IPS DF 19.7 (cell line): ENCODE results near the gene TMEM108.
A peak's percentile ranks its signal among the peaks of the same experiment; 100 is the strongest.

Experiments
- DNase-seq: peaks from one replicate; pipeline ENCODE4 v3.0.0-alpha.2; 2013; ENCODE audit warnings: low read depth, low spot score

TMEM108 gene

DNA sequence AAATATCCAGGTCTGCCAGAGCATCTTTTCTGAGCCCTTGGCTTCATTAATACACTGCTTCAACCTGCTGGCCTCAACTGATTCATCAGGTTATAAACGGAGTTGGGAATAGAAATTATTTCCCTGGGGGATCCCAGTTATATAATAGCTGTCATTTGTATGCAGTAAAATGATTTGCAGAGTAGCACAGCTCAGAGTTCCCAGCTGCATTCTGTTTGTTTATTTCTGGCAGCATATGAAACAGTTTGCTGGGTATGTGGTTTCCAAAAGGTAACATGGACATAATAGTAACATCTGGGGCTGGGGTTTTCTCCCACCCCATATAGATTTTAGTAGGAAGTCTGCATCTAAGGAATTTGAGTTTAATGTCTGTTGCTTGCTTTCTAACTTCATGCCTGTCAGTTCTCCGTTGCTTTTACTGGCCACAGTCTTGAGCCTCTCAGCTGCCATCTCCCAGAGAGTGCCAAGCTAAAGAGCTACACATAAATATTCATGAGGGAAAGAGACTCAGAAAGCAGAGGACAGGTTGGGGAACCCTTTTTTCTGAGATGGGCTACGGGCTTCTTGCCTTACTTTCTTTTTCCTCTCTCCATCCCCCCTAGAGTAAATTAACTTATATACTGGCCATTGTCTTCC lies 124.6 kb downstream of the TMEM108 start:
- no peak for DNase-seq

DNA sequence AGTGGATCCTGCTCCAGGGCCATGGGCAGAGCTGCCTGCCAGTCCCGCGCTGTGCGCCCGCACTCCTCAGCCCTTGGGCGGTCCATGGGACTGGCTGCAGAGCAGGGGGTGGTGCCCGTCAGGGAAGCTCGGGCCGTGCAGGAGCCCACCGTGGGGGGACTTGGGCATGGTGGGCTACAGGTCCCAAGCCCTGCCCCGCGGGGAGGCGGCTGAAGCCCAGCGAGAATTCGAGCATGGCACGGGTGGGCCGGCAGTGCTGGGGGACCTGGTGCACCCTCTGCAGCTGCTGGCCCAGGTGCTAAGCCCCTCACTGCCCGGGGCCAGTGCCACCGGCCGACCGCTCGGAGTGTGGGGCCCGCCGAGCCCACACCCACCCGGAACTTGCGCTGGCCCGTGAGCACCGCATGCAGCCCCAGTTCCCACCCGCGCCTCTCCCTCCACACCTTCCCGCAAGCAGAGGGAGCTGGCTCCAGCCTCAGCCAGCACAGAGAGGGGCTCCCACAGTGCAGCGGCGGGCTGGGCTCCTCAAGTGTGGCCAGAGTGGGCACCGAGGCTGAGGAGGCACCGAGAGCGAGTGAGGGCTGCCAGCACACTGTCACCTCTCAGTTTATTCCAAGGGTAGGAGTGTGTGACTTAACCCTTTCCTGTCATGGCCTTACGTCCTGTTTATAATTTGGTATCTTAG lies 129.3 kb downstream of the TMEM108 start:
- DNase-seq: no peak

DNA sequence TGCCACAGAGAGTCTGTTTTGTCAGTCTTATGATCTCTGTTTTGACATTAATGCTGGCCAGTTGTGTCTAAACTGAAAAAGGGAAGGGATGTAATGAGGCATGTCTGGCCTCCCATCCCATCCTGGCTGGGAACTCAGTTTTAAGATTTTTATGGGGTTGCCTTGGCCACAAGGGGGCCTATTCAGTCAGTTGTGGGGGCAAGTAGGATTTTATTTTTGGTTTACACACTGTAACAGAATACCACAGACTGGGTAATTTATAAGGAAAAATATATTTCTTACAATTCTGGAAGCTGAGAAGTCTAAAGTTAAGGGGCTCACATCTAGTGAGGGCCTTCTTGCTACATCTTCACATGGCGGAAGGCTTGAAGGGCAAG lies 129.8 kb downstream of the TMEM108 start:
- DNase-seq: no peak

DNA sequence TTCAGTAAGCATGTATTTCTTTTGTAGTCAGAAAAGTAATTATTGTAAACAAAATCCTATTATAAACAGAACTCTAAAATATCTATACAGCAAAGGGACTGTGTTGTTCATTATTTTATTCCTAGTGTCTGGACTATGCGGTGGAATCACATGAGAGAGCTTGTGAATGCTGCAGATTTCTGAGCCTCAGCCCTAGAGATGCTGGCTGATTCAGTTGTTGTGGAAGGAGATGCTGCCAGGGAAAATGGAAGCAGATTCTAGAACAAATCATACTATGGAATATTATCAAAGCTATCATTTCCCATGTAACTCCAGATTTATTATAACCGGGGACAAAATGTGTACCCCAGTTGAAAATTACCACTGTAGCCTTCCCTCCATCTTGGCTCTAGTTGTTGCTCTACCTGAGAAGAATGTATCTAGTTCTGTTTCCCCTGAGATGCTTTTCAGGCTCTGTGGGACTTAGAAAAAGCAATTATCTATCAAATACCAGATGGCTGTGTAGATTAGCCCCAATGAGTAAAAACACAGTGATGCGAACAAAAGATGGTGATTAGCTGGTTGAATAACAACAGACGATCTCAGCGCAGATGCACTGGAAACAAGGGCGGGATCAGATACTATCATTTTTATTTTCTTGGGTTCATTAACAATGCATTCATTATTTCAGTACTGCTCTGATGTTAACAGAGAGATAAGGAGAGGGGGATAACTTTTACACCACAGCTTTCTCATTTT lies 131.3 kb downstream of the TMEM108 start:
- DNase-seq: no peak

DNA sequence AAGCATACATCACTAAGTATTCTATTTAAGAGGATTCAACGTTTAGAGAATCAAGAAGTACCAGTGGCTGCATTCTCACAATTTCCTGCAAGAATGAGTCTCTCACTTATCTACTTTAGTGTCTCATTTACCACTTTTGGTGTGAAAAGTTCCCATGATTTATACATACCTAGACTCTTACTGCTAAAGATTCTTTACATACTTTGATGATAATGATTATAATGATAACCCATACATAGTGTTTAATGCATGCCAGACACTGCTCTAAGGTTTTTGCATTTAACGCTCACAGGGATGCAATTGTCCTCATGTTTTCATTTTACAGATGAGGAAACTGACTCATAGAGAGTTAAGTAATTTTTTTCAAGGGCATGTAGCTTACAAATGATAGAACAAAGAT lies 133.6 kb downstream of the TMEM108 start:
- DNase-seq: no peak

DNA sequence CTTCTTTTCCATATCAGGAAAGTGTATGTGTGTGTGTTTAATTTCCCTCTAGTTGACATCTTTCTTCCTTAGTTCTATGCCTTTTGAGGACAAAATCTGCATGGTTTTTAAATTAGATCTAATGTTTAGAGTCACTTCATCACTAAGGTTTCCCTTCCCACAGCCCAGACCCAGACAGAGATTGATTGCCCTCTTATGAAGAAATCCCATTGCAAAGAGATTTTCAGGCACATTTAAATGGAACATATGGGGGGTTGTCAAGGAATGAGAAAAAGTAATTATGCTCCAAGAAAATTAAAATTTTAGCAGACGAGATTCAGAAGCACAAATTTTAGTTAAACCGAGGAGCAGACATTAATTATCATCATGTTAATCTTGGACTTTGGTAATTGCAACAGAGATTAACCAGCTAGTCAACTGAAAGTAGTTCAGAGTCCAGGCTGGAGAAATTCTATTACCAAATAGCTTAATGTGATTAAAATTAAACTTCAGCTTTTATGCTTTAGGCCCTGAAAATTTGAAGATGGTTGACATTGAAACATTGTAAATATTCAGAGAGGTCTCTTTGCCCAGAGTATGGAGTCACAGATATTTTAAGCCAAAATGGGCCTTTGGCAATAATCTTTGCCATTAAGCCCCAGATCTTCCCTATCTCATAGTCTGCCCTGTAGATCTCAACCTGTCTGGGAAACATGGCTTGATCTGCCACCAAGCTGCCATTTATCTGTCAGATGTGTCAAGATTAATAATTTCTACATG lies 143.4 kb downstream of the TMEM108 start:
- DNase-seq: no peak

DNA sequence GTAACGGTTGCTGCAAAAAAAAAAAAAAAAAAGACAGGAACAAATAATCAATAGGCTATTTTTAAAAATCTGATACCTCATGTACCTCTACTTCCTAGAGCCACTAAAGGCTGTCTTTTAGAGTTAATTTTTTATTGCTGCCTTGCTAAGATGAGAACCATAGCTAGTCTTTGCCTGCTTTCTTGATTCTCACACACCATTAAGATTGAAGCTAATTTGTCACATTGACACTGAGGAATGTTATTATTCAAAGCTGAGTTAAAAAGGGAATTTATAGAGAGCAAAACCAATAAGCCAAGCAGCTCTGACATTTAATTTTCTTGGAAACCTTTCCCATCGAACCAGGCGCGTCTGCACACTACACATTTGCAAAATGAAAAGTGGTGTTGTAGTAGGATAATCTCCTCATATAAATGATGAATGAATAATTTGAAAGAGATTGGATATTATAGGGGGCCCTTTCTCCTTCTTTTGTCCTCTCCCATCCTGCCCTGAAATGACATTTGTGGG lies 149.7 kb downstream of the TMEM108 start:
- DNase-seq: no peak

DNA sequence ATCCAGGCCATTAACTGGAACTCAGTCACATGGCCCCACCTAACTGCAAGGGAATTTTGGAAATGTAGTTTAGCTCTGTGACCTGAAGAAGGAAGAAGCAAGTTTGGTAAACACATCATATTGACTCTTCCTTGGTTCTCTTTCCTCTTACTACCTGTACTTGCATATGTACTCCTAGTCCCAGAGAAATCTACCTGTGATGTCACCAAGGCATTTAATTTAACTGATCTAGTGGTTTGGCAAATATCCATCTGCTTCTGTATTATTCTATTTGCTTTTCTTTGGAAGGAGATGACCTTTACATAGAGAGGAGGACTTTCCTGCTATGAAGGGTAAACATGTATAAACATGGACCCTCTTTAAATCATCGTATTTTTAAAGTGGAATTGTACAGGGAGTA lies 150.8 kb downstream of the TMEM108 start:
- no peak for DNase-seq

DNA sequence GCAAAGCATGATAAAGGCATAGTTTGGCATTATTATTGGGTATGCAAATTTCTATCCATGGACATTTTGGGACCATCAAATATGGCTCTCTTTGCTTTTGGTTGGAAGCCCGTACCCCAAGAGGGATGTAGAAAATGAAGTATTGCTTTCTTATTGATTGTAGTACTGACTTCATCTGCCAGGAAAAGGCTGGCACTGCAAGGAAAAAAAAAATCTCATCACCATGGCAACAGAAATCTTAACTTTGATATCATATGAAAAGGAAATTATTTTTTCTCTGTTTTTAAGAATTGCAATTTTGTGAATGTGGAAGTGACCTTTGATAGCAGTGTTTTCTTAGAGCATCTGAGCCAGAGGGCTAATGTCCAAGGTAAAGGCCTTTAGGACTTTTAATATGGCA lies 151.7 kb downstream of the TMEM108 start:
- no peak for DNase-seq

DNA sequence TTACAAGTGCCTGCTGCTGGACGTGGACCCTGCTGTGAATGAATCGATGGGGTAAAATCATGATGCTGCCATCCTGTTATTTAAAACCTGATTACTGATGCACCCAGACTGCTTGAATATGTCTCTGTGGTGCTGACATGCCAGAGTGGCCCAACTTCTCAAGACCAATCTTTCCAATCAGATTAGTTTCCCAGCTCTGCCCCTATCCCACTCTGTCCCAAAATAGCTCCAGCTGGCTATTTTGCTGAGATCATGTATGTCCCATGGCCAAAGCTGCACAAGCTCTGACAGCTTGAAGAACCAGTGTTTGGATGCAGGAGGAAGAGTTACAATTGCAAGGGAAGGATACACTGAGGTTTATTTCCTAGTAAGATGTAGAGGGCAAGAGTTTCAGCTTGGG lies 153.6 kb downstream of the TMEM108 start:
- no peak for DNase-seq

DNA sequence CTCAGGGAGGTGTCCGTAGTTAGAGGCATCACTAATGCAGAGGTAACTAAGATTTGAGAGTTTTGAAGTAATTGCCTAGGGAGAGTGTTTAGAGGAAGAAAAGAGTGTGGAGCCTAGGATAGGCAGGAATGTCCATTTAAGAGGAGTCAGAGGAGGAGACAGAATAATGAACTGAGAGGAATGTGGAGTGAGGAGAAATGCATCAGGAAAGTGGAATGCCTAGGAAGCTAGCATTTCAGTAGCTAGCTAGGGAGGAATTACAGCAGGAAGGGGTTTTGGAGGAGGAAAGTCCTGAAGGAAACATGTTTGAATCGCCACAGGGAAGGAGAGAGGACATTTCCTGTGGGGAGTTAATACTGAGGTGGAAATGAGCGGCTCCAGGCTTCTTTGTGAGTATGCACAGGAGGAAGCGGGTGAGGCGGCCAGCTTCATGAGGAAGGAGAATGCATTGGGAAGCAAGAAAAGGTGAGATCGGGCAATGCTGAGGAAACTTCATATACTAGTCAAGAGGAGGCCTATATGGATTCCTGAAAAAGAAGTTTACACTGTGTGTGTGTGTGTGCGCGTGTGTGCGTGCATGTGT lies 154.3 kb downstream of the TMEM108 start:
- no peak for DNase-seq

DNA sequence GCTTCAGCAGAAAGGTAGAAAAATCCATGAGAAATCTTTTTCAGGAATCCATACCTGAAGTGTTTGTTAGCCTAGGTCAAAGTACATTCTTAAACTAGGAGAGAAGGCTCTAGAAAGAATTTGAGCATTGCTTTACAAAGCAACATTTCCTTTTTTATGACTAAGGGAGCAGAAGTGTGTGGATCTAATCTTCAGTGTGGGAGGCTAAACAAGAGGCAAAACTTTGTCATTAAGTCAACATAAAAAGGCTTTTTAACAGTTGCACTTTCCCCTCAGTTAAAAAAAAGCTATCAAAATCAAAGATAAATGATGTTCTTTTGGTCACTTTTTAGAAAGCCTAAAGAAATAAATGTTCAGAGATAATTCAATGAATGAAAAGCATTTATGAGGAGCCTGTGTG lies 154.8 kb downstream of the TMEM108 start:
- DNase-seq: no peak

DNA sequence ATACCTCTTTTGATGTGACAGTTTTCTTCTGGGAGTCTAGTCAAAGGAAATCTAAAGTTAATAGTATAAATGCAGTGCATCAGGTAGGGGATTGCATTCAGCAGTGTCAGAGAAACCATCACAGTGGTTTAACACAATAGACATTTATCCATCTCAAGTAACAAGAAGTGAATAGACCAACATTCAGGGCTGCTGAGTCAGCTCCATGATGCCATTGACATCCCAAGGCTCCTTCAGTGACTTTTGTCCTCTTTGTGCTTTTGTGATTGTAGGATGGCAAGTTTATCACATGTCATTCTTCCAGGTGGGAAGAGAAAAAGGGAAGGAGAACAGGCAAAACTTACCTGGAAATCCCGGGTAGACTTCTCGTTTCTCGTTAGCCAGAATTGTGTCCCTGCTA lies 158.3 kb downstream of the TMEM108 start:
- no peak for DNase-seq

DNA sequence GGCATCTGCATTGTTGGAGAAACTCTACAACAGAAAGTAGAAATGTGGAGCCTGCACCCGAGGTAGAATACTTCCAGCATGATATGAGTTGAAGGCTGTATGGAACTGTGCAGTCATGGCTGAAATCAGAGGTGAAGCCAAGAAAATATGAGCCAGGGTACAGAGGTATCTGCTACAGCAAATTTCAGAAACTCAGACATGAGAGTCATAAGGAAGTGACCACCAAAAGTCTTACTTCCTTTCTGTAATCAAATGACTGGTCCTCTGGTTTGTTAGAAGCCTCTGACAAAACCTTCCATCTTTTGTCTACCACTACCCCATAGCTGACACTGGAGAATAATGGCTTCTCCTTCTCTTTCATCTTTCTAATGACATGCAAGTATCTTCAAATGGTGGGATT lies 159.4 kb downstream of the TMEM108 start:
- no peak for DNase-seq

DNA sequence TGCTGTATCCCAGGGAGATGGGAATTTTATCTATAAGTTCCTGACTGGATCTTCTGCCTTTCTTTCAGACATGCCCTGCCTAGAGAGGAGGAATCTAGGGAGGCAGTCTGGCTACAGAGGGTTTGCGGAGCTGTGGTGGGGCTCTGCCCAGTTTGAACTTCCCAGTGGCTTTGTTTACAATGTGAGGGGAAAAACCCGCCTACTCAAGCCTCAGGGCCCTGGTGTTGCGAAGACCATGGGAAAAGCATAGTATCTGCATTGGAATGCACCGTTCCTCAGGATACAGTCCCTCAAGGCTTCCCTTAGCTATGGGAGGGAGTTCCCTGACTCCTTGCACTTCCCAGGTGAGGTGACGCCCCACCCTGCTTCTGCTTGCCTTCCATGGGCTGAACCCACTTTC lies 168.7 kb downstream of the TMEM108 start:
- peak; percentile 52 for DNase-seq

DNA sequence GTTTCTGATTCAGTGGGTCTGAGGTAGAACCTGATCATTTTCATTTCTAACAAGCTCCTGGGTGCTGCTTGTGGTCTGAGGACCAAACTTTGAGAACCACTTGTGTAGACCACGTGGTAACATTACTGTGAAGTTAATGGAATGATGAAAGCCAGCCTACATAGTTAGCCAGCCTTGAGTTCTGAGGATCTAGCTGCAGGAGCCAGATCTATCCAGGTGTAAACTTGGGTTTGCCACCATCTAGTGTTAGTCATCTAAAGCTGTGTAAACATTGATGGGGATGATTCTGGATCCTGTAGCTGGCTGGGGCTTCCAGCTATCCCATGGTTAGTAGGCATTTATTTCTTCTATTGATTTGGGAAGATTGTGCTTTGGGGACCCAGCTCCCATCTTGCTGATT lies 170.0 kb downstream of the TMEM108 start:
- DNase-seq: no peak

DNA sequence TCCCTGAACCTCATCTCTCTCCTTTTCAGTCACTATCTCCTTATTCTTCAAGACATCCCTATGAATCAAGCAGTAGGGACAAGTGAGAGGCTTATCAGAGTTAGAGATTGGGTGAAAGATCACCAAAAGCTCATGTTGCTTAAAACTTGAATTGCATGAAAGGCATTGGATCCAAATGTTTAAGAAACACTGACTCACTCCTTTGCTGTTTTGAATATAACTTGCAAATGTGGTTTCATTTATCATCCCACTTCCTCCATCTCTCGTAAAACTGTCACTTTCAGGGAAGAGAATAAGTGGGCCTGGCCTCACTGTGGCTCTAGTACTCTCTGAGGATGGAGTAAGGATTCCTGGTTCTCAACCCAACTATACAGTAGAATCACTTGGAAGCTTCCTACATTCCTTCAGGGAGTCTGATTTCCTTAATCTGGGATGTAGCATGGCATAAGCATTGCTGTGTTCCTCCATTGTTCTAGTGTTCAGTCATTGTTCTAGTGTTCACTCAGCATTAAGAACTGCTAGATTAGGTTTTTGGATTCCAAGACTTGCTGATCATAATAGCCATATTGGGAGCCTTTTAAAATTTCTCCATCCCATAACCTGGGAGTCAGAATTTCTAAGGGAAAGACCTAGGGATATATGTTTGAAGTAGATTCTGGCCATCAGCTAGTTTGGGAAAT lies 171.8 kb downstream of the TMEM108 start:
- no peak for DNase-seq

DNA sequence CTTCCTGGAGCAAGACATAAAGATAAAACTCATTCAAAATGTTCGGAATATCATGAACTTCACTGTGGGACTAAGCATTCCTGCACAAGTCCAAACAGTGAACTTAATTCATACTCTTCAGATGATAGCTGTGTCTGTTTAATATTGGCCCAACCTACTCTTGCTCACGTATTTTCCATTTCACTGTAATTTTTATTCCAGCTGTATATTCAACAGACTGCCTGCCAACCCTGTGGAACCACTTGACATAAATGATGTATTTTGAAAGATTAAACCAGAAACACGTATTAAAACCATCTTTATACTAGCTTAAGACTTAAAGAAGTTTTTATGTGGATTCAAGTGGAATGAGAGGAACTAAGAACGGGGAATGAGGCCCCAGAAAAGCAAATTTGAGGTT lies 172.5 kb downstream of the TMEM108 start:
- no peak for DNase-seq

DNA sequence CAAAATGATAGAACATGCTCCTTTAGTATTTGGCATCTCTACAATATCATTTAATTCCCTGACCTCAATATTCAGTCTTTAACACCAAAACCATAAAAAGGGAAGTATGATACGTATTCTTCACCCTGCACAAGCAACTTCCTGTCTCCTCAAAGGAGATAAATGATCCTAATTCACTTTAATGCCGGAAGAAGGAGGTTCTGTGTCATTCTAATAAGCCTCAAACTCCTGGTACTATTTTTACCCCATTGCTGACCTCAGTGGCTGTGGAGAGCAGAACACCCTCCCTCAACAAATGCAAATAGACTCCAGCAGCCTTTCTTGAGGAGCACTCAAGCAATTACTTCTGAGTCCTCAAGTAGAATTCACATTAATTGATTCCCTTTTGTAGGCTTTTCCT lies 173.3 kb downstream of the TMEM108 start:
- peak; percentile 65 for DNase-seq

DNA sequence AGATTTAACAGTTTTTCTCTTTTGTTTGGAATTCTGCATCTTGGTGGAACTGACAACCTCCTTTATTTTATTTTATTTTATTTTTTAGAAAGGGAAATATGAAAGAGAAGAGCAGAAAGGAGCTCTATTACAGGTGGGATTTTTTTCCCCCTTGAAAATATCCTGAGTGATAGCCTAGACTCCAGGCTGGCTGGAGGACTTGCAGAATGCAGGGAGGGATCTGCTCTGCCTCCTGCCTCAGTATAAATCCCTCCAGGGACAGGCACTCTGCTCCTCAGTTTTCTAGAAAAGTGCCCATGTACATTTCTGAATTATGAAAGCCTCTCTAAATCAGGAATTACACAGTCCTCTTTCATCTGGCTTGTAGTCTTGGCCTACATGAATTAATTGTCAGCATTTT lies 173.7 kb downstream of the TMEM108 start:
- DNase-seq: no peak

DNA sequence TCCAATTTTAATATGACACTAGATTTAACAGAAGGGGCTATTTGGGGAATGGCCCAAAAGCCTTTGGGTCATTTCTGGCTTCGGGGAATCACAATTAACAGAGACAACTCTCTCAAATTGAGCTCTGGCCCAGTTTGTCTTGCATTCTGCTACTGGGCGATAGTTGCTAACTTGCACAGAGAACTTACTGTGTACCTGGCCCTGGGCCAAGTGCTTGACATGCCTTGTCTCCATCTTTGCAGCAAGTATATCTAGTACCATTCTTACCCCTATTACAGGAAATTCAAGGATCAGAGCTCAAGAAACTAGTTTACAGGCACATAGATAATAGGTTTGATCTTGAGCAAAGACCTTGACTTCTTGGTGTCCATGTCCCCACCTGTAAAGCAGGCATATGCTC lies 175.7 kb downstream of the TMEM108 start:
- no peak for DNase-seq
